ENCODE data around the gene IKBKE.
"Not testable (repeated sequence)": the region's sequence is repeated elsewhere in the genome, so short reads cannot be mapped to it uniquely, and the experiment has no call there.

DNA sequence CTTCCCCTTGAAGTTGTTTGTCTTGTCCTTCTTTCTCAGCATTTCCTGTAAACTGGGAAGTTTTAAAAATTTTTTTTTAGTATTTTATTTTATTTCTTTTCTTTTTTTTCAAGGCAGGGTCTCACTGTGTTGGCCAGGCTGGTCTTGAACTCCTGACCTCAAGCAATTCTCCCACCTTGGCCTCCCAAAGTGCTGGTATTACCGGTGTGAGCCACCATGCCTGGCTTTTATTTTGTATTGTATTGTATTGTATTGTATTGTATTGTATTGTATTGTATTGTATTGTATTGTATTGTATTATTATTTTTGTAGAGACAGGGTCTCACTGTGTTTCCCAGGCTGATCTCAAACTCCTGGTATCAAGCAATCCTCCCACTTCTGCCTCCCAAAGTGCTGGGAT lies 13.6 kb downstream of the IKBKE start:
- not testable (repeated sequence) for TF ChIP-seq EZH2 (IDR thresholded peaks at IDR 0.05); POLR2AphosphoS5 (IDR thresholded peaks at IDR 0.05; ENCODE audit: low read depth, low read length); POLR2A (IDR thresholded peaks at IDR 0.05; ENCODE audit: borderline replicate concordance, extremely low read depth, insufficient read depth, insufficient read length)
